ENCODE results near the gene ULBP1.
"Not testable (repeated sequence)": the region's sequence is repeated elsewhere in the genome, so short reads cannot be mapped to it uniquely, and the experiment has no call there.

The ULBP1 gene

GRCh38 chr6:149933461-149933860, 30.3 kb upstream of the ULBP1 start:
- no peak for DNase-seq

GRCh38 chr6:149934249-149935156, 29.2 kb upstream of the ULBP1 start:
- DNase-seq: peak; percentile 81

DNA sequence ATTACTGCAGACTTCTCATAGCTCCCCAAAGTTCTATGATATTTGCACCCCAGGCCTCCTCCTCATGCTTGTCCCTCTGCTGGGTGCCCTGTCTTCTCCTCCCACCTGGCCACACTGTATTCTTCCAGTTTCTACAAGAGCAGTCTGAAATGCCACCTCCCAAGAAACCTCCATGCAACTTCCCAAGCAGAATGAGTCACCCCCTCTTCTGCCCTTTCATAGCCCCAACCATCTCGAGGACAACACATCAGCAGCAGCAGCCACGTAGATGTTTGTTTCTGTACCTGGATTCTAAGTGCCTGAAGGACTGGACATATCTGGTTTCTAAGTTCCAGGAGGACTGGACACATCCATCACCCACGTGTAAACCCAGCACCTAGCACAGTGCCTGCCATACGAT, 28.5 kb upstream of the ULBP1 start:
- DNase-seq: no peak

GRCh38 chr6:149935668-149936067, 28.1 kb upstream of the ULBP1 start:
- no peak for DNase-seq

DNA sequence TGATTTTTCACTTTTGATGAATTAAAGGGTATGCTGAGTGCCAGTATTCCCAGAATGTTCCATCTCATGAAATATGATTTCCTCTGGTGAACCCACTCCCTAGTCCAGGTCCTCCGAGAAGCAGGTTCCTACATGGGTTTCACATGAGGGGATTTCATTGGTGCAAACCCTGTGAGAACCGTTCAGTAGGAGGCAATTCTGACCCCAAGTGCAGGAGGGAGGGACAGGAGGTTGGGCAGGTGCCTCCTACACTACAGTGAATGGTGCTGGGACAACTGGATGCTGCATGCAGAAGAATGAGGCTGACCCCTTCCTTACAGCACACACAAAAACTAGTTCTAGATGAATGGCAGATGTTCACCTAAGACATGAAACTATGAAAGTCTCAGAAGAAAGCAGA, 27.0 kb upstream of the ULBP1 start:
- no peak for DNase-seq

- not testable (repeated sequence) for DNase-seq
Observed at GRCh38 chr6:149938013-149938570, 25.7 kb upstream of the ULBP1 start.

DNA sequence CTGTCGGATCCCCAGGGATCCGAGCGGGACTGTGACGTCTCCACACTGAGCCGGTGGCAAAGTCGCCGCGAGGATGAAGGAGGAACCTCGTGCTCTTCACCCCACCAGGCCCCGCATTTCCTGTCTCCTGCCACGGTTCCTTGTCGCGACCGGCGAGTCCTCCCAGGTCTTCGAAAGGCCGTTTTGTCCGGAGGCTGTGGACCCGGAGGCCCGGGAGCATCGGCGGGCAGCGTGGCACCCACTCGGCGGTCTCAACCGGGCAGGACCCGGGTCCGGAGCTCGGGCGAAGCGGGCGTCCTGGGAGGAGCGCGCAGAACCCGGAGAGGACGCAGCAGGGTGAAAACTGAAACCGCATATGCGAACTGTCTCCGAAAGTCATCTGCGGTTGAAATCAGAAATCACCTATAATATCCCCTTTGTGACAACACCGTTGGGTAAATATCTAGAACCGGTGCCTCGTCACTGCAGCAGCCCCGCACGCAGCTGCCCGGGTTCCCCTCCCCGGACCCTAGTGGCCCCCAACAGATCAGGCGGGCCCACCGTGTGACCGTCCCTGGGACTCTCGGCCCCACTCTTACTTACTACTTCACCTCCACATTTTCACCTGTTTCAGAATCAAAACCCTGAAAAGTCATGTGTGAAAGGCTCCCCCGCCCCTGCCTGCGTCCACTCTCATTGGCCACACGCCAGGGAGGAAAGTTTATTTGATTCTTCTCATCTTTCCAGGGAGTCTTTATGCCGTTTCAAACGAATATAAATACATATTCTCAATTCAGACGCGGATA, 25.0 kb upstream of the ULBP1 start:
- DNase-seq: peak; percentile 41

- no peak for DNase-seq
Observed at GRCh38 chr6:149939356-149939648, 24.4 kb upstream of the ULBP1 start.

- no peak for DNase-seq
Observed at GRCh38 chr6:149939909-149940671, 23.7 kb upstream of the ULBP1 start.

- no peak for DNase-seq
Observed at GRCh38 chr6:149940672-149940982, 23.1 kb upstream of the ULBP1 start.

DNA sequence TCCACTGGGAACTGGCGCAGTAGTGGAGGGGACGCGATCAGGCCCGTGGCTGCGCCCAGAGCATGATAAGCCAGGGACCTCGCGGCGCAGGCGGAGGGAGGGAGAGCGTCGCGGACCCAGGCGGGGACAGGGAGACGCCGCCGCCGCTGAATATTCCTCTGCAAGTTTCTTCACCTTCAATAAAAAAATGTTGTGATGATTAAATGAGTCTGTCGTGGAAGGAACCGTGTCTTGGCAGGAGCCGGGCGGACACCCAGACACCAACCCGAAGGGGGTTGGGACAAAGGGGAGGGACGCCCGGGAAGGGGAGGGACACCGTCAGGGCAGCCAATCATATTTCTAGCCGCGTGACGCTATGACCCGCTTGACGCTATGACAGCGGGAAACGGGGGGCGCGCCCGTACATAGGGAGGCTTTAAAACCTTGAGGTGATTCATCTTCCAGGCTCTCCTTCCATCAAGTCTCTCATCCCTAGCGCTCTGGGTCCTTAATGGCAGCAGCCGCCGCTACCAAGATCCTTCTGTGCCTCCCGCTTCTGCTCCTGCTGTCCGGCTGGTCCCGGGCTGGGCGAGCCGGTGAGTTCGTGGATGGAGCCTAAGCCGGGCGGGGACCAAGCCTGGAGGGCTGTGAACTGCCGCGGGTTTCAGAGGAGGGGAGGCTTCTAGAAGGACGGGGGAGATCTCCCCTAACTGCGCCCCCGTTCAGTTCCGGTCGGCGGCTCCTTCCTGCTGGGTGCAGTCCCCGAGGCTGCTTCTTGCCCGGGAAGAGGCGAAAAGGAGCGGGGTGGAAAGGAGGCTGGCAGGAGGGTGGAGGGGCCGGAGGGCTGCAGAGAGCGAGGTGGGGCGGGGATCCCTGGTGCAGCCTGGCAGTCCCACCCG, 21.9 kb upstream of the ULBP1 start, which contains the start of gene ULBP2:
Gene ULBP2, plus strand, starts transcription at position 432 of the 878 bp plus-strand sequence. Its CDS starts 59 bp downstream, at position 491.
- DNase-seq: peak; percentile 89

GRCh38 chr6:149942461-149942829, 21.3 kb upstream of the ULBP1 start:
- DNase-seq: no peak

DNA sequence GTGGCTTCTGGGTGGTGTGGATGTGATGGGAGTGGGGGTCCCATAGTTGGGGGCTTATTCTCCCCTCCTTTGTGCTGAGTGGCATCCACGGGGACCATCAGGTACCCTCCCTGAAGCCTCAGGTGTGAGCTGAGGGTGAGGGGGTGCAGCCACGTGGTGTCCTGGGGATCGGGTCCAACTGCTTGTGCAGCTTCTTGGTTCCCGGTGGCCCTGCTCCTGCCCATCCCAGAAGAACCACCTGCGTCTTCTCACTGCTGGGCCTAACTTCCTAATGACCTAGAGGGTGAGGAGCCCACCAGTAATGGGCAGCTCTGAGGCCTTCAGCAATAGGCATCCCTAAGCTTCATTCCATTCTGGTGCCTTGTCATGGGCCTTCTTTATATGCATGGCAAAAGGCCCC, 20.4 kb upstream of the ULBP1 start:
- not testable (repeated sequence) for DNase-seq

DNA sequence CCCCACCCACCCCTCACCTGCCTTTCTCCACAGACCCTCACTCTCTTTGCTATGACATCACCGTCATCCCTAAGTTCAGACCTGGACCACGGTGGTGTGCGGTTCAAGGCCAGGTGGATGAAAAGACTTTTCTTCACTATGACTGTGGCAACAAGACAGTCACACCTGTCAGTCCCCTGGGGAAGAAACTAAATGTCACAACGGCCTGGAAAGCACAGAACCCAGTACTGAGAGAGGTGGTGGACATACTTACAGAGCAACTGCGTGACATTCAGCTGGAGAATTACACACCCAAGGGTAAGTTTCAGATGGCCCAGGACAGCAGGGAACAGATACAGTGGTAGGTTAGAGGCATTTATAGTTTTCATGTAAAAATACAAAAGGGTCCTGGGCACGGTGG, 18.5 kb upstream of the ULBP1 start:
- DNase-seq: not testable (repeated sequence)

DNA sequence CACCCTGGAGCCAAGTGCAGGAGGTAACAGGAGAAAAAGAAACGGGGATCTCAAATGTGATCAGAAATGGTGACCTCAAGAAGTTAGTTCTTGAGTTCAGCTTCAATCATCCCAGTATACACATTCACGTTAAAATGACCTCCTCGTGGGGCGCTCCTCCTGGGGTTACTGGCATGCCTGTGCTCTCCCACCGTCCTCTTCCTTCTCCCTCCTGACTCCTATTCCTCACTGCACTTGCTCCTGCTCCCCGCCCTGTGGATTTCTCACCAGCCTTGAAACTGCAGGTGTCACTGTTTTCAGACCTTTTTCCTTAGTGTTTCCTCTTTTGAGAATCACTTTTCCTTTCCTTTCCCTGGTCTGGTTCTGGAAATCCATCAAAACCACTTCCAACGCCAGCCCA, 17.1 kb upstream of the ULBP1 start:
- DNase-seq: not testable (repeated sequence)

DNA sequence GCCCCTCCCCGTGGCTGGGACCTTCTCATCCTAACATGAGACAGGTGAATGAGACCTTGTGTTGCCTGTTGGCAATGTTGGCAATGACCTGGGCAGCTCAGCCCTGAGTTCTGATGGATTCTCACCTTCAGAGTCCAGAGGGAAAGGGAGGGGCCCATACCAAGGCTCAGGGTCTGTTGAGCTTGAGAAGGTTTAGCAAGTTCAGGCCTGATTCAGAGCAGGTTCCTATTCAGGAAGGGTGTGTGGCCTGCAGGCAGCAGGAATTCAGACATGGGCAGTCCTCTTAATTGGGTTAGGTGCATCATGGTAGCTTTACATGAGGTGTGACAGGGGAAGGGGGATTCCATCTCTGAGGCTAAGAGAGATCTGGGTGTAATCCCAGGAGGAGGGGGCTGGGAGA, 16.2 kb upstream of the ULBP1 start:
- not testable (repeated sequence) for DNase-seq

DNA sequence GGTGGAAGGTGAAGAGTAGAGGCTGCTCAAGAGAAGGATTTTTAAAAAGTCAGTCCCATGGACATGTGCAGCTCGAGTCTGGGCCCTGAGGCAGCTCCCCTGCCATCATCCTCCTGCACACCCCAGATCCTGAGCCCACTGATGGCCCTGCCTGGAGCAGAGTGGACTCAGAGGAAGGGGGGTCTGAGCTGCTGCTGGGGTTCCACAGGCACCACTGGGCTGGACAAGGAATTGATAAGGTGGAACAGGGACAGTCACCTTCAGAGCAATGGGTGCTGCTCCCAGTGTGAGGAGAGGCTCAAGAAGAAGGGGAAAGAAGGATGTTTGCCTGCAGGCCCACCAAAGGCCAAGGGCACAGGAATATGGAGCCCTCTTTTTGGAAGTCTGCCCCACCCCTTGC, 15.7 kb upstream of the ULBP1 start:
- no peak for DNase-seq

DNA sequence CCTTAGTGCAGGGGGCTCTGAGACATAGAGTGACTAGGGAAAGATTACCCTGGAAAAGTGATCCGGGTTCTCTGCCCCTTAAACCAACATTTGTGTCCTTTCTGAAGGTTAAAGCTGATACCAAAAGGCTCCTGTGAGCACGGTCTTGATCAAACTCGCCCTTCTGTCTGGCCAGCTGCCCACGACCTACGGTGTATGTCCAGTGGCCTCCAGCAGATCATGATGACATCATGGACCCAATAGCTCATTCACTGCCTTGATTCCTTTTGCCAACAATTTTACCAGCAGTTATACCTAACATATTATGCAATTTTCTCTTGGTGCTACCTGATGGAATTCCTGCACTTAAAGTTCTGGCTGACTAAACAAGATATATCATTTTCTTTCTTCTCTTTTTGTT, 15.1 kb upstream of the ULBP1 start:
- DNase-seq: no peak

GRCh38 chr6:149950423-149950822, 13.3 kb upstream of the ULBP1 start:
- no peak for DNase-seq

DNA sequence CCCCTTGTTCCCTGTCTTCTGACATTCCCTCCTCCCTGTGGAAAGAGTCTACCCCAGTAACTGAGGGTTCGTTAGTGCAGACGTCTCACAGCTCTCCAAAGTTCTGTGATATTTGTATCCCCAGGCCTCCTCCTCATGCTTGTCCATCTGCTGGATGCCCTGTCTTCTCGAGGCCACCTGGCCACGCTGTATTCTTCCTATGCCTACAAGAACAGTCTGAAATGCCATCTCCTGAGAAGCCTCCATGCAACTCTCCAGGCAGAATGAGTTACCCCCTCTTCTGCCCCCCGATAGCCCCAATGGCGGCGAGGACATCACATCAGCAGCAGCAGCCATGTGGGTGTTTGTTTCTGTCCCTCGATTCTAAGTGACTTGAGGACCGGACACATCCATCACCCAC, 12.6 kb upstream of the ULBP1 start:
- DNase-seq: no peak

DNA sequence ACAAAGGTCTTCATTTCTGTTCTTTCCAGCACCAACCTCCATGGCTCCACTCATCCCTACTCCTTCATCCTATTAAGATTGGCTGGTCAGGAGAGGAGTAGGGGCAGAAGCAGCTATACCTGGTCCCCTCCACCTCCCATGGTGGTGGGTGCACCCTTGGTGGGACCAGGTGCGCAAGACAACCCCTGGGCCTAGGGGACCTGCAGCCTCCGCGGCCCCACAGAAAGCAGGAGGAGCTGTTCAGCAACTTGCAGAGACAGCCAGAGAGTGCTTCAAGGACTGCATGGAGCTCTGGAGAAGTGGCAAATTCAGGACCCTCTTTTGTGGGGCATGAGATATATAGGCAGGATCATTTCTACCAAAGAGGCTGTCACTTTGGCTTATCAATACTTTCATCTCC, 12.1 kb upstream of the ULBP1 start:
- no peak for DNase-seq

DNA sequence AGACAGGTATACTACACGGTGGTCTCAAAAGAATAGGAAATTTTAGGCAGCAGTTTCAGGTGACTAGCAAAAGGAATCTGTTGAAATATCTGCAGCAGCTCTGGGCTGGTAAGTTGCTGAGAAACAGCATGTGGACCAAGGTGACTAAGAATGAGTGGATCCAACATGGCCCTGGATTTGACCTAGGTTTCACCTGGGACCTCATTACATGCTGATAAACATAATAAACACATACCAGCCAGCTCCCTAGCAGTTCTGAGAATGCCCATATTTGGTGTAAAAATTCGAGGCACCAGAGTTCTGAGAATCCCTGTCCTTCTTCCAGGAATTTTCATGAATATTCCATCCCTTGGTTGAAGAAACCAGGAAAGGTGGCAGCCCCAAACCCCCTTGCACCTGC, 10.4 kb upstream of the ULBP1 start:
- not testable (repeated sequence) for DNase-seq

Data from activated CD4-positive, alpha-beta T cell treated with anti-CD3 and anti-CD28 coated beads for 48 hours (primary cell).